ENCODE results near the gene TEPSIN.

GRCh38 chr17:81273698-81274470, 35.0 kb upstream of the TEPSIN start:
- TF ChIP-seq CTCF (optimal IDR thresholded peaks at IDR 0.05 in 1 of 3, IDR thresholded peaks at IDR 0.05 in 1 of 3, conservative IDR thresholded peaks at IDR 0.05 in 1 of 3; ENCODE audit: extremely low read depth in 1 of 3, insufficient read depth in 2 of 3, low read length in 3 of 3) (no peak), EZH2 (IDR thresholded peaks at IDR 0.05; ENCODE audit: low read length) (no peak)
